RWPE1 (cell line): Measurements from ENCODE around the gene FPR1.
"Not testable (repeated sequence)": the region's sequence is repeated elsewhere in the genome, so short reads cannot be mapped to it uniquely, and the experiment has no call there.

Experiments
- CTCF ChIA-PET: fragments of 350-600 bp; sonication (Branson Sonifier 250); formaldehyde crosslinking; extraction: SDS; loops from one replicate; lab custom pipeline; 2021; lab: Yijun Ruan, JAX
- POLR2A ChIA-PET: fragments of 400-600 bp; formaldehyde crosslinking; extraction: SDS; loops from one replicate; lab custom pipeline; 2020; ENCODE audit warnings: antibody characterized with exemption; ENCODE audit not compliant: low non-redundant PET; lab: Yijun Ruan, JAX
- DNase-seq: peaks from one replicate; pipeline ENCODE4 v3.0.0; 2012; ENCODE audit warnings: low spot score
- H3K27ac ChIP-seq: fragments of 450-650 bp; 2 replicates; pipeline ENCODE4 v1.5.1; 2017
- CTCF ChIP-seq: fragments of 450-650 bp; conservative IDR thresholded peaks from 2 replicates; pipeline ENCODE4 v1.5.1; 2017; ENCODE audit warnings: low read depth, mild to moderate bottlenecking

The FPR1 gene

DNA sequence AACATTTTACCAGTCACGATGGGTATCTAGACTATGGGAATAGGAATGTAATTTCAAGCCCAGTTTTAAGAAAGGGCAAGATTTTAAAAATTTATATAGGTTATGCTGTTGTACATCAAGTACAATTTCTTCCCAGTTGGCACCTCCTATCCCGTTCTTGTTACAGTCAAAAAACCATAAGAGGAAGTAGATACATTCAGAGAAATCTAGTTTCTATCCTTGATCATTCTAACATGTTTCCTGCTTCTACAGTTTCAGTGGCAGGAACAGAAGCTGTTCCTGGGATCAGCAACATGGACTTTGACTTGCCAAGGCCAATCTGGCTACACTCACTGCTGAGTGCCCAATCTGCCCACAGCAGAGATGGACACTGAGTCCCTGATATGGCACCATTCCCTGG, 28.6 kb upstream of the FPR1 start:
- DNase-seq: no peak
- CTCF ChIA-PET: interaction anchor here (1.8 kb wide), 1 partner anchor 307 kb away, joined by 5 read pairs; no protein-coding TSS in a partner anchor
- POLR2A ChIA-PET: no interaction called here
- no peak overlapping the region for H3K27ac ChIP-seq
- no peak for TF ChIP-seq CTCF

GRCh38 chr19:51779703-51780102, 28.0 kb upstream of the FPR1 start:
- CTCF ChIA-PET: interaction anchor here (1.8 kb wide), 1 partner anchor 306 kb away, joined by 5 read pairs; no protein-coding TSS in a partner anchor
- no peak for DNase-seq
- no peak overlapping the region for H3K27ac ChIP-seq

GRCh38 chr19:51779181-51779580, 27.5 kb upstream of the FPR1 start:
- no peak for TF ChIP-seq CTCF
- ChIA-PET CTCF (no interaction called here), POLR2A (no interaction called here)
- H3K27ac ChIP-seq: no peak overlapping the region
- DNase-seq: no peak

More at GRCh38 chr19:51779703-51780102, 28.0 kb upstream of the FPR1 start:
- POLR2A ChIA-PET: no interaction called here
- no peak for TF ChIP-seq CTCF

- peak; percentile 50 for DNase-seq
- peak; percentile 77 for TF ChIP-seq CTCF
- POLR2A ChIA-PET: no interaction called here
- H3K27ac ChIP-seq: no peak overlapping the region
- CTCF ChIA-PET: interaction anchor here (0.5 to 1.3 kb wide), 19 partner anchors 9 to 1566 kb away, joined by 3 to 8 read pairs (median 3); no protein-coding TSS in a partner anchor
Observed at GRCh38 chr19:51777570-51778462, 26.1 kb upstream of the FPR1 start.

DNA sequence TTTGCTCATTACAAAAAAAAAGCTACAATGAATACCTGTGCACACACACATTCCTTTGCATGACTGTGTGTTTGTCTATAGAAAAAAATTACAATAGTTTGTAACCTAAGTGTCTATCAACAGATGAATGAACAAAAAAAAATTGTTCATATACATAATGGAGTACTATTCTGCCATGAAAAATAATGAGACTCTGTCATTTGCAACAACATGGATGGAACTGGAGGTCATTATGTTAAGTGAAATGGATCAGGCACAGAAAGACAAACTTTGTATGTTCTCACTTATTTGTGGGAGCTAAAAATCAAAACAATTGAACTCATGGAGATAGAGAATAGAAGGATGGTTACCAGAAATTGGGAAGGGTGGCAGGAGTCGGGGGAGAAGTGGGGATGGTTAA, 24.9 kb upstream of the FPR1 start:
- CTCF ChIA-PET: interaction anchor here (0.6 kb wide), 2 partner anchors 21 to 378 kb away, joined by 3 read pairs; no protein-coding TSS in a partner anchor
- POLR2A ChIA-PET, DNase-seq, H3K27ac ChIP-seq: not testable (repeated sequence)

DNA sequence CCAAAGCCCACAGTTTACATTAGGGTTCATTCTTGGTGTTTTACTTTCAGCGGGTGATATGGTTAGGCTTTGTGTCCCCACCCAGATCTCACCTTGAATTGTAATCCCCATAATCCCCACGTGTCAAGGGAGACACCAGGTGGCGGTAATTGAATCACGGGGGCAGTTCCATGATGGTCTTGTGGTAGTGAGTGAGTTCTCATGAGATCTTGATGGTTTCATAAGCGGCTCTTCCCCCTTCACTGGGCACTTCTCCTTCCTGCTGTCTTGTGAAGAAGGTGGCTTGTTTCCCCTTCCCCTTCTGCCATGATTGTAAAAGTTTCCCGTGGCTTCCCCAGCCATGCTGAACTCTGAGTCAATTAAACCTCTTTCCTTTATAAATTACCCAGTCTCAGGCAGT, 21.3 kb upstream of the FPR1 start:
- no peak for DNase-seq
- no peak overlapping the region for H3K27ac ChIP-seq
- CTCF ChIA-PET: no interaction called here
- POLR2A ChIA-PET: no interaction called here
- no peak for TF ChIP-seq CTCF
